Stimulated activated CD8-positive, alpha-beta memory T cell treated with anti-CD3 and anti-CD28 coated beads, Interleukin-4, amount 100 ng/mL, for 1 hour (primary cell): ENCODE data around the gene CCL19.

Experiments used
- DNase-seq, 2 donors: peaks; one replicate each; pipeline ENCODE4 v3.0.0-alpha.2; 2020; ENCODE audit warnings: low read depth in 2 of 2, low spot score in 1 of 2

CCL19 gene

DNA sequence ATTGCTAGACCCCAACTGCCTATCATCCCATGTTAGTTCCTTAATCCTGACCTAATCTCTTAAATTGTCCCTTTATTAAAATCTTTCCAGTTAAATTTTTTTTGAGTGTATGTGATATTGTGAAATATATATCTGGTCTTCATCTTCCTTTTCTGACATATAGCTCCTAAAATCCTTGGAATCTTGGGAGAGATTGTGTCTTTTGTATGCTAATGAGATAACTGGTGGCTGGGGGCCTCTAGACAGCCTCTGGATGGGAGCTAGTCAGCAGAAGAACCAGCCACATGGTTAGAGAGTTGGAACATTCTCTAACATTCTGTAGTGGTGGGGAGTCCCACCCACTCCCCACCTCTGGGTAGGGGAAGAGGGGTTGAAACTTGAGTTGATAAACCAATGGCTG lies 3.7 kb upstream of the CCL19 start:
- DNase-seq: no peak

DNA sequence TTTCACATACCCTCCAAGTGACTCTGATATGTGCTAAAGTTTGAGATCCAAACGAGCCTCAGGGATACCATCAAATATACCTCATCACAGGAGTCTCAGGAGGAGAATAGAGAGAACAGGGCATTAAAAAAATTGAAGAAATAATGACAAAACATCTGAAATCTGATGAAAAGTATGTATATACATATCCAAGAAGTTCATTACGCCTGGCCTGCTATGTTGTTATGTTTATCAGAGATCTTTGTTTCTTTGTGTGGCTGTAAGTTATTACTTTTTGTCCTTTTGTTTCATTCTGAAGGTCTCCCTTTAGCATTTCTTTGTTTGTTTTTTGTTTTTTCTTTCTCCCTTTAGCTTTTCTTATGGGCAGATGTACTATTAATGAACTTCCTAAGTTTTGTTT lies 2.5 kb upstream of the CCL19 start:
- no peak for DNase-seq

DNA sequence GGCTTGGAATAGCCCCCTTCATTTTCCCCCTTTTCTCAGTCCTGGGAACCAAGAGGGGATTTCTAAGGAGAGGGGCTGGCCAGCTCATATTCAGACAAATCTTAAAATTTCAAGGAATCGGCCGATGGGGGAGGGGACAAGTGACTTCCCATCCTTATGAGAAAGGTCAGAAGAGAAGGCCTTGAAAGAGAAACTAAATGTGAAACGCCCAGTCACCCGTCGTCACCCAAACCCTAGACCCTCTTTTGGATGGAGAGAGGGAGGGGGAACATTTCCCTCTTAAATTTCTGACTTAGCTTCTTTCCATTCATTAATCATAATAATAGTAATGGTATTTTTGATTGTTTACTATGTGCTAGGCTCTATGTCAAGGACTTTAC lies 850 bp upstream of the CCL19 start:
- no peak for DNase-seq

DNA sequence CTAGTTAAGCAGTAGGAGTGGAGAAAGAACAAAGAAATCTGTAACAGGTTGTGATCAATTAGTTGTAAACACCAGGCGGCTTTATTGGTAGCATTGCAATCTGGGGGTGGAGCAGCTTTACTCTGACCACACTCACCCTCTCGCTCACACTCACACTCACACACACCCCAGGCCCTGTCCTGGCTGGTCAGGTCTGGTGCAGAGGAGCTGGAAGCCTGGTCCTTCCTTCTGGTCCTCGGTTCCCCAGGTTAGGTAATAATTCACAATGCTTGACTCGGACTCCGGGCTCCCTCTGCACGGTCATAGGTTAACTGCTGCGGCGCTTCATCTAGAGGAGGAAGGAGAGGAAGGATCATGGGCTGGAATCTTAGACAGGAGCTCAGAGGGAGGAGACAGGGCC lies 1.6 kb downstream of the CCL19 start:
- no peak for DNase-seq

DNA sequence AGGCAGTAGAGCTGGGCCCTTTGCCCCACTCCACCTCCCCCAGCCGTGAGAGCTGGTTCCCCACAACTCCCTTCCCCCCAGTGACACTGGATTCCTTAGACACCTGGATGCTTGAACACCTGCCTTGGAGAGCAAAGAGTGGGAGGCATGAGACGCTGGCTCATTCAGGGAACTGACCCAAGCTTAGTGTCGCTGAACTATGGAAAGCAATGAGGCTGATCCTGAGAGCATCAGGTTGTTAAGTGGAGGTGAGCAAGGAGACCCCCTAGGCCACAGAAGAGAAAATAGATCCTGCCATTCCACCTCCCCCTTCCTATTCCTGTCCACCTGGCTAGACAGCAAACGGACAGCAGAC lies 2.0 kb downstream of the CCL19 start:
- DNase-seq: no peak

DNA sequence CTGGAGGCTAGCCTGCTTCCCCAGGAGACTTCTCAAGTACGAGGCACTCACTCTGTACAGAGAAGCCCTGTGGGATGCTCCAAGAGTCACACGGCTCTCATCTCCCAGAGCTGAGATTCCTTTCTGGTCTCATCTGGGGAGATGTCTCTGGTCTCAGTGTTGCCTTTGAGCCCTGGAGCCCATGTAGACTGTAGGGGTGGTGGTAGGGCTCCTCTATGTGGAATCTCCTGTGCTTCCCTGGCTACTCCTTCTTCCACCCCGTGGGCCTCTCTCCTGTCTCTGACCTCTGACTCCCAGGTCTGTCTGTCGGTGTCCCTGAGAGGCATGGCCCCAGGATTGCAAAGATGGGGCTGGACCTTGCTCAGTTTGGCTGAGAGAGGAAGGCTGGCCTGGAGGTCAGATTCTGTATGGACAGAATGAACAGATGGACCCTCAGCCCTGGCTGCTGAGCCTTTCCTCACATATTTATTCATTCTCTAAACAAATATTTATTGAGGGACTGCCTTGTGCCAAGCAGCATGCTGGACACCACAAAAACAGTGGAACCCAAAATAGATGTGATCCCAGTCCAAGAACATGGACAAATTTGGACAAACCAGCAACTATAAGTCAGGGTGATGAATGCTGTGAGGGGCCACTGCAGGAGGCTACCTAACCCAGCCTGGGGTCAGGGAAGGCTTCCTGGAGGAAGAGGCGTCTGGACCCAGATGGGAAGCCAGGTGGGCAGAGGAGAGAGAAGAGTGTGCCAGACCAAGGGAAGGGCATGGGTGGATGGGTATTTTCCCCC lies 2.6 kb downstream of the CCL19 start:
- DNase-seq: no peak

DNA sequence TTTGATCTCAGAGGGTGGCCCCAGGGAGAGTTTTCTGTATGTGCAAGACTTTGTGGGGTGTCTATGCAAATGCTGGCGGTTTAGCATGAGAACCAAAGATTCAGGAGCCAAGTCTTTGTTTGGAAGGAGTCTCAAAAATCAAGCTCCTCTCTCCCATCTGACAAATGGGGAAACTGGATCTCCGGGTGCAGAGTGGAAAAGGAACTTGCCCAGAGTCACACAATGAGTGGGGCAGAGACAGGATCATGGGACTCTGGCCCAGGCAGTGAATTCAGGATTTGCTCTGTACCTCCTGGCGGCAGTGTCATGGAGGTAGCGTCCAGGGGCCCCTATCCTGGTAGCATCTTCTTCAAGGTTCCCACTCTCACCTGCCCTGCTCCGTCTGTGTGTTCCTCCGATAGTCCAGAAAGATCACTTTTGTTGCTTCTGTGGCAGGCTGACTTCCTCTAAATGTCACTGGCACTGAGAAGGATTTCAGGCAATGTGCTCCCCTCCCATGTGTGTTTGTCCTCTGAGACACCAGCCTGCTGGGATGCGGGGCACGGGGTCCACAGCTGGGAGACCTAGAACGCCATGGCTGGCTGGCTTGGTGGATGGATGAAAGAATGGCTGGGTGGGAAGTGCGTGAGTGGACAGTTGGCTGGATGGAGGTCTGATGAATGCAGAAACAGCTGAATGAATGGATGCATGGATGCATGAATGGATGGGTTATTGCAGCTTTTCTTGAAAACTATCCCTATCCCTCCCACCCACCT lies 3.6 kb downstream of the CCL19 start:
- no peak for DNase-seq

DNA sequence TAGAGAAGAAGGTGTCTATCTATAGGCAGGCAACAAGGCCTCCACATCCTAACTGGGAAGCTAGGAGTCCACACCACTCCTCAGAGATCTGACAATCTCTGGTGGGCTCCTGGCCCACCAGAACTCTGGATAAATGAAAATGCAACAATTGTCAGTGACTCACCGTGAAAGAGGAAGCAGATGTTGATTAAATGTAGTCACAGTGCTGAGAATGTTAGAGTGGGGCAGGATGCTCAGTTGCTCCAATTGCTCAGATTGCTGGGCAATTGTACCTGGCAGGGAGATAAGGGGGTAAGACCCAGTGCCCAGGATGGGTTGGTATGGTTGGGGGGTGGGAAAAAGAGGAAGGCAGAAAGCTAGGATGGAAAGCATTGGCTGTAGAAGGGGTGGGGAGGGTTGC lies 4.3 kb downstream of the CCL19 start:
- no peak for DNase-seq

DNA sequence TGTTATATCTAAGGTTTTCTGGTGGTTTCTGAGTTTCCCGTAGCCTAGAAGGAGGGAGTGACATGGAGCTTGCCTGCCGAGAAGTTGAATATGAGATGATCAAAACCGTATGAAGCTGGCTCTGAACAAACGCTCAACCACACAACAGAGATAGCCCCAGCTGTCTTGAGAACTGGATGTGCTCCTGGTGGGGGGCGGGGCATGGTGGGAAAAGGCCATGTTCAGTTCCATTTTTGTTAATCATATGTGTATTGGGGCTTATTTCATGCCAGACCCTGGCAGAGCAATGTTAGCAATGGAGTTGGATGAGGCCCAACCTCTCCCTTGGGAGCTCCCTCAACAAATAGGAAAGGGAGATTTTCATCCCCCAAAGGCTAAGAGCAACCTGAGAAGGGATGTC lies 4.8 kb downstream of the CCL19 start:
- DNase-seq: no peak

DNA sequence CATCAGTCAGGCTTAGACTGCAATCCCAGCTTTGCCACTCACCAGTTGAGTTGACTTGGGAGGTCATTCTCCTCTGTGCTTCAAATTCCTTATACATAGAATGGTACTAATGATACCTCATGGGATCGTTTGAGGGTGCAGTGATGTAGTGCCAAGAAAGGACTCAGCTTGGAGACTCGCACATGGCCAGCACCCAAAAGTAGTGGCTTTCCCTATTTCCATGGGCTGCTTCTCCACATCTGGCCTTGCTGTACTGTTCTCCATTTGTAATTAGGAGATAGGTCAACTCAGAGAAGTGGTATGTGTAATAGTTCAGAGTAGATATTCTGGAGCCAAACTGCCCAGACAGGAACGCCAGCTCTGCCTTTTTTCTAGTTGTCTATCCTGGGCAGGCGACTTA lies 5.5 kb downstream of the CCL19 start:
- DNase-seq: no peak

DNA sequence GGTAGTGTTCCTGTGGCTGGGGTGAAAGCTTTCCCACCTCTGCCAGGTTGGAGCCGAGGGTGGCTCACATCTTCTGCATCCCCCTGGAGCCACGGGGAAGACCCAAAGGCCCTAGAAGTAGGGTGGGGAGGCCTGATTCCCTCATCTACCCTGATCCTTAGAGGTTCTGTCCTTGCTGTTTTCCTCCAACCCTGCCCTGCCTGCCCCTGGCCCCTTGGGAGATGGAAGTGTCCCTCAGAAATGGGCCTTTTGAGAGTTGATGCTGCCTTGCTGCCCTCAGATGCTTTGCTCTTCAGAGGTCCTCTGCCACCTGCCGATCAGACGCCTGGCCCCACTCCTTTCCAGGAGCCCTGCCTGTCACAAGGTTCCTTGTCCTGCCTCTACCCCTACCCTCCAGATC lies 6.3 kb downstream of the CCL19 start:
- DNase-seq: no peak

DNA sequence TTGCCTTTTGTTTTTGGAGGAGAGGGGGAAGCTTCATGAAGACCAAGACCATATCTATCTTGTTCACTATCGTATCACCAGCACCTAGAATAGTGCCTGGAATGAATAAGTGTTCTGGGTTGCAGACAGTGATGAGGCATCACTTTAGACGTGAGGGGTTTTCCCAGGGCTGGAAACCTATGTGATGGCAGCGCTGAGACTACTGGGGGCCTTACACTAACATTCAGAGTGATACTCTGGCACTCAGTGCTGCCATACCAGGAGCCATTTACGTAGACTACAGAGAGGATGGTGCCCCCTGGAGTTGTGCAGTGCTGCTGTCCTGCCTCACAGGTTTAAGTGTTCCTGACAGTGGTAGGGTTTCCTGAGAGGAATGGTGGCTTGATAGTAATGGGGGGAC lies 6.9 kb downstream of the CCL19 start:
- no peak for DNase-seq

DNA sequence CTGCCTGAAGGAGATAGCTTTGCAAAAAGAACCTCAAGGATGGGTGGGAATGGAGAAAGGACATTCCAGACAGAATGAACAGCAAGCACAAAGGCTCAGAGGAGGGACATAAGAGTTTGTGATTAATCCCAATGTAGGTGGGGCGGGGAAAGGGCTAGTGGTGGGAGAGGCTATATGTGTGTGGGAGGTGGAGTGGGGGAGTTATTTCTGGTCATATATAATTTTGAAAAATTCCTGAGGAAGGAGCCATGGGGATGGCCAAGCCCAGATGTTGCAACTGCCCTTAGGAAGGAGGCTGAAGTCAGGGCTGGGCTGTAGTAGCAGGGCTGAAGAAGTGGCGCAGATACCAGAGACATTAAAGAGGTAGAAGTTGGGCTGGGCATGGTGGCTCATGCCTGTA lies 15.2 kb downstream of the CCL19 start:
- no peak for DNase-seq

DNA sequence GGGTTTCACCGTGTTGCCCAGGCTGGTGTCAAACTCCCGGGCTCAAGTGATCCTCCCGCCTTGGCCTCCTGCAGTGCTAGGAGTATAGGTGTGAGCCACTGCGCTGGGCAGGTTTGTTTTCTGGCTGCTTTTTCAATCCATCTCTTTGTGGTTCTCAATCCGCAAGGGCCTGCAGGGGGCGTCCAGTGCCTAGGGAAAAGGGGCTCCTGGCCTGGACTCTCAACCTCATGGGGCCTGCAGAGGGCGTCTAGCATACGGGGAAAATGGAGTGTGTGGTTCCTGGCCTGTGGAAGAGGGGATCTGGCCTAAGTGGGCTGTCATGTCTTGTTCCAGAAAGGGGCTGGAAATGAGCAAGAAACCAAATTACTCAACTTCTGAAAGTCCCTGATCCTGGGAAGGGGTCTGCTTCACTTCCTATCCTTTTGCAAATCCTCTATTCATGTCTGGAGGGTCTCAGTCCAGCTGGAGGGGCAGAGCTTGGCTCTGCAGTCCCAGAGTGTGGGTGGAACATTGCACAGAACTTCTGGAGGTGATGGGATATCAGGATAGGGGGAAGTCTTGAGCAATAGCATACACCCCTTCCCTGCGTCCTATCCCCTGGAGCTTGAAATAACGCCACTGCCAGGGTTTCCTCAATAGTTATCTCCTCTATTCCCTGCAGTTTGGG lies 15.9 kb downstream of the CCL19 start:
- DNase-seq: peak in 1 of 2 donors; percentile 27

DNA sequence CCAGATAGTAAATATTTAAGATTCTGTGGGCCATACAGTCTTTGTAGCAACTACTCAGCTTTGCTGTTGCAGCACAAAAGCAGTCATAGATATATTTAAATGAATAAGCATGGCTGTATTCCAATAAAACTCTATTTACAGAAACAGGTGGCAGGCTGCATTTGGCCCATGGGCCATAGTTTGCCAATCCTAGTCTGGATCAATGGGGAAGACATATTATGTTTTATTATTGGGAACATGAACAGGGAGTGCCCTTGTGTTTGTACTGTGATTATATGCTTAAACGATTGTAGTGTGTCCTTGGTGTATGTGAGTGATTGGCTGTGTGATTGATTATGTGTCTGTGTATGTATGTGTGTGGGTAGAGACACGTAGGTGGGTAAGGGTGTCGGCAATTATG lies 16.6 kb downstream of the CCL19 start:
- DNase-seq: no peak

DNA sequence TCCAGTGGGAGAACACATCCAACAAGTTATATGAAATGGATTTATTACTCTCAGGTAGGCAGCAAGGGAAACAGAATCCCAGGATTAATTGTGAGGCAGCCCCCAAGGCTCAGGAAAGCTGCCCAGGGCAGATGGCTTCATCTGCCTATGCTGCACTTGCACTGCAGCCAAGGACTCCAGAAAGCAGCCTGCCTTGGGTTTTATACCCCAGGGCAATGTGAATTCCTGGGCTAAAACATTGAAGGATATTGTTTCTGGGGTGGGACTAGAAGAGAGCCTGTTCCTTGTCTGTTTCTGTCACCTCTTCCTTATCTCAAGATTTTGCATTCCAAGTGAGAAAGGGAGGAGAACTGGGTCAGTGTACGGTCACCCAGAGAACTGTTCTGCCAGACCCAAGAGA lies 19.8 kb downstream of the CCL19 start:
- no peak for DNase-seq

DNA sequence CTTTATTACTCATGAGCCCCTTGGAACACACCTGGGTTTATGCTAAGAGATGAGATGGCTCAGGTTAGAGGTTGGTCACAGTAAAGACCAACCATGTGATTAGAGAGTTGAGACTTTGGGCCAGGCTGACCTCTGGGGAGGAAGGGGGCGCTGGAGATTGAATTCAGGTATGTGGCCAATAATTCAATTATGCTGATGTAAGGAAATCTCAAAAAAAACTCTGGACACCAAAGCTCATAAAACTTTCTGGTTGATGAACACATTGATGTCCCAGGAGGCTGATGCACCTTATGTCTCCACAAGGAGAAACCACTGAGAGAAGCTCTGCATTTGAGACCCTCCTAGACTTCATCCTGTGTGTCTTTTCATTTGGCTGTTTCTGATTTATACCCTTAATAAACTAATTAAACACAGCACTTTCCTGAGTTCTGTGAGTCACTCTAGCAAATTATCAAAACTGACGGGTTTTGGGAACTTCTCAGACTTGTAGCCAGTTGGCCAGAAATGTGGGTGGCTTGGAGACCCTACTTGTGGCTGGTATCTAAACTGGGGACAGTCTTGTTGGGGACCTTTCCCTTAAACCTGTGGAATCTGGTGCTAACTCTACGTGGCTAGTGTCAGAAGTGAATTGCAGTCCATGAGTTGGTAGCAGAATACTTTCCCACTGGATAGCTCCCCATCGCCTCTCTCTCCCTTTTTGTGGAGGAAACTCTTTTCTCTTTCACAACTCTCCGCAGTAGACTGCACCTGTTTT lies 21.1 kb downstream of the CCL19 start:
- DNase-seq: no peak

DNA sequence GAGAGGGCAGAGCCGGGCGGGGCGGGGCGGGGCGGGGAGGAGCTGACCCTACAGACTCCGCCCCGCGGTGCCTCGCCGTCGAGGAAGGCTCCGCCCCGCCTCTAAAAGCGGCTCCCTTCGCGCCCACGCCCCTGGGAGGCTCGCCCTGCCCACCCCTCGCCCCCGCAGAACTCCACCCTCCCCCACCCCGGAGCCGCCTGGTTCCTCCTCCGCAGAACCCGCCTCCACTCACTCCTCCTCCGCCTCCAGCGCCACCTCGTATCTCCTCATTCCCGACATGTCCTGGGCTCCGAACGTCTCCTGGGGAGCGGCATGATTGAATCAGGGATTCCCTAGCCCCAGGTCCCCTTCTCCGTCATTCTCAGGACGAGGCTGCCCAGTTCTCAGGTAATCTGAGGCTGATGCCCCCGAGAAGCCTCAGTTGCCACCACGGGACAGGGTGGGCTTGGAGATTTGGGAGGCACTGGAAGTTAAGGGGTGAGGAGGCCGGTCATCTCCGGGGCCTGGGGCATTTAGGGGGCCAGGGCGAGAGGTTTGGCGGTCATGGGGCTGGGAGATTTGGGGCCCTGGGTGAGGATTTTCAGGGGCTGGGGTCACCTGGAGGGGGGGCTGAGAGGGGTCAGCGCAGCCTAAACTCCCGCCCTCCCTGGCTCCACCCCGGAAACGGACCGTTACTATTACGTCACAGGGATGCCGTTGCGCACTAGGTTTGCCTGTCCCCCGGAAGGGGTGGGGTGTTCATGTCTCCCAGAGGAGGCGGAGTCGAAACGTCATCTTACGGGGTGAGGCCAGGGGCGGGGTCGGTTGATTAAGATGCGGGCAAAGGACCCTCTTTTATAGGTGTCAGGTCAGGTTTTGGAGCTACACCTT lies 25.5 kb downstream of the CCL19 start:
- DNase-seq: peak; percentile 56 to 85

DNA sequence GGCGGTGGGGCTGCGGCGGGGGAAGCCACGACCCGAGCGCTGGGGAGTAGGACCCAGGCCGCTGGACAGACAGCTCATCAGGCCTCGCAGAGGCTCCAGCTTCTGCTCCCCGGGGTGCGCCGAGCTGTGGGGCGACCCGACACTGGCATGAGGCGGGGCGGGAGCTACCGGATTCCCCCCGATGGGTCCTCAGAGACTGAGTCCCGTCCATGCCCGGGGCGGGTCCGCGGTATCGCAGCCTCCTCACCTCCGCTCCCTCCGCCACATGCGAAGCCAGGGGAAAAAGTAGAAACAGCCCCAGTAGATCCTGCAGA lies 26.1 kb downstream of the CCL19 start:
- DNase-seq: no peak

DNA sequence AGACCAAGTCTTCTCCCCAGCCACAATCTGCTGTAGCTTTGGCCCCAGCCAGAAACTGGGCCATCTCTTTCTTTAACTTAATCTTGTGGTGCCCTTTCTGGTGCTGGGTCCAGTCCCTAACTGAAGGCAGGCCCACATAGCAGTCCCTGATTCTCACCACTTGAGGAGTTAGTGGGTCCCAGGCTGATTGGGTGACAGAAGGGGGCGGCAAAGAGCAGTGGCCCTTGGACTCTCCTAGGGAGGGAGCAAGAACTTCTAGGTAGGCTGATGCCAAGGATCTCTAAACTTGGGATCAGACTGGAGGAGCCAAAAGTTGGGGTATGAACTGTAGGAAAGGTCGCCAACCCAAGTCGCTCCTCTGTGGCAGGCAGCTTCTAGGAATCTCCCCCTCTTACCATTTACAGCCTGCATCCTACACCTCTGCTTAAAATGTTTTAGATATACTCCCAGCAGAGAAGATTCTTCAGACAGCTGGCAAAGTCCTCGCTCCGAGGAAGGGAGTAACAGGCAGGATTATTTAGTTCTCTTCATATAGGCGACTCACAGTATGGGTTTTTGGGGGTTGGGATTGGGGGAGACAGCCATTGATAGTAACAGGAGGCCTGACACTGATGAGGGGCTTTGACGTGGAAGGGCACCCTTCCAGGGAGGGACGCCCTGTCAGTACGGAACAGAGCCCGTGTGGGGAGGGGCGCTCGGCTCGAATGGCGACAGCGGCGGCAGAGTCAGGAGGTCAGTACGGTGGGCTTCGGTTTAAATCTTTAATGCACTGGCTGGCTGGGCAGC lies 26.6 kb downstream of the CCL19 start:
- peak in 1 of 2 donors; percentile 42 for DNase-seq
